ENCODE data around the gene HIF3A.
"Not testable (repeated sequence)": the region's sequence is repeated elsewhere in the genome, so short reads cannot be mapped to it uniquely, and the experiment has no call there.

GRCh38 chr19:46323227-46323626 lies 26.4 kb downstream of the HIF3A start:
- TF ChIP-seq CTCF, EZH2 (IDR thresholded peaks at IDR 0.05): not testable (repeated sequence)

Data from neural progenitor cell (in vitro differentiated cells).